Measurements from ENCODE around the gene KRT31. TPM values are rescaled to one million over a fixed set of nuclear protein-coding genes. Genes with fewer than 3 reads are reported as not detected.

Gene KRT31
- polyA plus RNA-seq, 5 donors, result 0.32 TPM; not detected in 4

Other genes starting within 250 kb of the KRT31 start
- gene KRTAP4-5, start 247.8 kb downstream of the KRT31 start, polyA plus RNA-seq (ENCODE audit: insufficient read depth in 1 of 5, insufficient read length in 5 of 5, low replicate concordance in 1 of 5), result not detected
- gene KRTAP4-4, start 236.9 kb downstream of the KRT31 start, polyA plus RNA-seq (ENCODE audit: insufficient read depth in 1 of 5, insufficient read length in 5 of 5, low replicate concordance in 1 of 5), result not detected
- gene KRTAP4-3, start 229.4 kb downstream of the KRT31 start, polyA plus RNA-seq (ENCODE audit: insufficient read depth in 1 of 5, insufficient read length in 5 of 5, low replicate concordance in 1 of 5), result not detected
- gene KRTAP4-2, start 219.4 kb downstream of the KRT31 start, polyA plus RNA-seq (ENCODE audit: insufficient read depth in 1 of 5, insufficient read length in 5 of 5, low replicate concordance in 1 of 5), result not detected
- not detected for gene KRTAP4-1, start 212.7 kb downstream of the KRT31 start, polyA plus RNA-seq (ENCODE audit: insufficient read depth in 1 of 5, insufficient read length in 5 of 5, low replicate concordance in 1 of 5)
- gene KRTAP9-1, start 207.7 kb downstream of the KRT31 start, polyA plus RNA-seq (ENCODE audit: insufficient read depth in 1 of 5, insufficient read length in 5 of 5, low replicate concordance in 1 of 5), result not detected
- gene KRTAP9-2, start 171.0 kb downstream of the KRT31 start, polyA plus RNA-seq (ENCODE audit: insufficient read depth in 1 of 5, insufficient read length in 5 of 5, low replicate concordance in 1 of 5), result not detected
- gene KRTAP9-3, start 165.2 kb downstream of the KRT31 start, polyA plus RNA-seq (ENCODE audit: insufficient read depth in 1 of 5, insufficient read length in 5 of 5, low replicate concordance in 1 of 5), result not detected
- gene KRTAP9-8, start 159.6 kb downstream of the KRT31 start, polyA plus RNA-seq (ENCODE audit: insufficient read depth in 1 of 5, insufficient read length in 5 of 5, low replicate concordance in 1 of 5), result not detected
- gene KRTAP9-4, start 147.9 kb downstream of the KRT31 start, polyA plus RNA-seq (ENCODE audit: insufficient read depth in 1 of 5, insufficient read length in 5 of 5, low replicate concordance in 1 of 5), result not detected
- gene KRTAP9-9, start 142.2 kb downstream of the KRT31 start, polyA plus RNA-seq (ENCODE audit: insufficient read depth in 1 of 5, insufficient read length in 5 of 5, low replicate concordance in 1 of 5), result not detected
- gene KRTAP9-6, start 132.2 kb downstream of the KRT31 start, polyA plus RNA-seq (ENCODE audit: insufficient read depth in 1 of 5, insufficient read length in 5 of 5, low replicate concordance in 1 of 5), result under 1 TPM; 0.13 to 0.25 (median 0.18) TPM
- not detected for gene KRTAP9-7, start 121.9 kb downstream of the KRT31 start, polyA plus RNA-seq (ENCODE audit: insufficient read depth in 1 of 5, insufficient read length in 5 of 5, low replicate concordance in 1 of 5)
- gene KRTAP29-1, start 94.8 kb downstream of the KRT31 start, polyA plus RNA-seq (ENCODE audit: insufficient read depth in 1 of 5, insufficient read length in 5 of 5, low replicate concordance in 1 of 5), result not detected
- gene KRTAP16-1, start 88.3 kb downstream of the KRT31 start, polyA plus RNA-seq (ENCODE audit: insufficient read depth in 1 of 5, insufficient read length in 5 of 5, low replicate concordance in 1 of 5), result not detected
- gene KRTAP17-1, start 81.9 kb downstream of the KRT31 start, polyA plus RNA-seq (ENCODE audit: insufficient read depth in 1 of 5, insufficient read length in 5 of 5, low replicate concordance in 1 of 5), result not detected
- not detected for gene KRT33A, start 46.8 kb downstream of the KRT31 start, polyA plus RNA-seq (ENCODE audit: insufficient read depth in 1 of 5, insufficient read length in 5 of 5, low replicate concordance in 1 of 5)
- gene KRT33B, start 27.8 kb downstream of the KRT31 start, polyA plus RNA-seq (ENCODE audit: insufficient read depth in 1 of 5, insufficient read length in 5 of 5, low replicate concordance in 1 of 5), result not detected
- gene KRT34, start 15.3 kb downstream of the KRT31 start, polyA plus RNA-seq (ENCODE audit: insufficient read depth in 1 of 5, insufficient read length in 5 of 5, low replicate concordance in 1 of 5), result not detected
- not detected for gene KRT37, start 27.0 kb upstream of the KRT31 start, polyA plus RNA-seq (ENCODE audit: insufficient read depth in 1 of 5, insufficient read length in 5 of 5, low replicate concordance in 1 of 5)
- not detected for gene KRT38, start 43.4 kb upstream of the KRT31 start, polyA plus RNA-seq (ENCODE audit: insufficient read depth in 1 of 5, insufficient read length in 5 of 5, low replicate concordance in 1 of 5)
- not detected for gene KRT32, start 69.8 kb upstream of the KRT31 start, polyA plus RNA-seq (ENCODE audit: insufficient read depth in 1 of 5, insufficient read length in 5 of 5, low replicate concordance in 1 of 5)
- gene KRT35, start 83.5 kb upstream of the KRT31 start, polyA plus RNA-seq (ENCODE audit: insufficient read depth in 1 of 5, insufficient read length in 5 of 5, low replicate concordance in 1 of 5), result not detected
- not detected for gene KRT36, start 92.3 kb upstream of the KRT31 start, polyA plus RNA-seq (ENCODE audit: insufficient read depth in 1 of 5, insufficient read length in 5 of 5, low replicate concordance in 1 of 5)
- under 1 TPM; 0.19 to 0.58 (median 0.38) TPM for gene KRT13, start 108.0 kb upstream of the KRT31 start, polyA plus RNA-seq (ENCODE audit: insufficient read depth in 1 of 5, insufficient read length in 5 of 5, low replicate concordance in 1 of 5)
- 1 to 10 TPM; 1.0 to 2.8 (median 2.3) TPM for gene KRT15, start 121.3 kb upstream of the KRT31 start, polyA plus RNA-seq (ENCODE audit: insufficient read depth in 1 of 5, insufficient read length in 5 of 5, low replicate concordance in 1 of 5)
- 100 to 1,000 TPM in 4 of 5 donors, 10 to 100 TPM in 1; 91.6 to 190 (median 122) TPM for gene KRT19, start 130.7 kb upstream of the KRT31 start, polyA plus RNA-seq (ENCODE audit: insufficient read depth in 1 of 5, insufficient read length in 5 of 5, low replicate concordance in 1 of 5)
- gene KRT9, start 174.5 kb upstream of the KRT31 start, polyA plus RNA-seq (ENCODE audit: insufficient read depth in 1 of 5, insufficient read length in 5 of 5, low replicate concordance in 1 of 5), result not detected
- 1 to 10 TPM in 2 of 5 donors, under 1 TPM in 3; 0.55 to 2.1 (median 0.87) TPM for gene KRT14, start 189.3 kb upstream of the KRT31 start, polyA plus RNA-seq (ENCODE audit: insufficient read depth in 1 of 5, insufficient read length in 5 of 5, low replicate concordance in 1 of 5)
- not detected for gene KRT16, start 215.2 kb upstream of the KRT31 start, polyA plus RNA-seq (ENCODE audit: insufficient read depth in 1 of 5, insufficient read length in 5 of 5, low replicate concordance in 1 of 5)
- 10 to 100 TPM in 2 of 5 donors, 1 to 10 TPM in 3; 2.6 to 12.1 (median 5.5) TPM for gene KRT17, start 227.0 kb upstream of the KRT31 start, polyA plus RNA-seq (ENCODE audit: insufficient read depth in 1 of 5, insufficient read length in 5 of 5, low replicate concordance in 1 of 5)